ENCODE results near the gene BCO1.

DNA sequence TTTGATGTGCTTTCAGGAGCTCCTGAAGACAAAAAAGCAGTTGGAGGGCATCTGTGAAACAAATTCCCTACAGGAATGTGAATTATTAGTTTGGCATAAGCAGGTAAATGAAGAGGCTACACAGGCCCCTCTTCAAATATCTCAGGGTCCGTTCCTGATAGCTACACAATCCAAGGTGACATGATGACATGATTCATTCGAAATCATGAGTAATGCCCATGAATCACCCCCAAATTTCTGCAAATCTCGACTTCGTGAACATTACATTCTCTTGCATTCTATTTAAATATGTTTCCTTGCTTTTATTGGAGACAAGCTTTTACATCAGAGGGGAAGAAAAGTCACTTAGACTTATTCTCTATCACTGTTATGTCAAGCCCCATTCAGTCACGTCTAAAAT, 98.6 kb downstream of the BCO1 start:
- TF ChIP-seq, protein P1, sequence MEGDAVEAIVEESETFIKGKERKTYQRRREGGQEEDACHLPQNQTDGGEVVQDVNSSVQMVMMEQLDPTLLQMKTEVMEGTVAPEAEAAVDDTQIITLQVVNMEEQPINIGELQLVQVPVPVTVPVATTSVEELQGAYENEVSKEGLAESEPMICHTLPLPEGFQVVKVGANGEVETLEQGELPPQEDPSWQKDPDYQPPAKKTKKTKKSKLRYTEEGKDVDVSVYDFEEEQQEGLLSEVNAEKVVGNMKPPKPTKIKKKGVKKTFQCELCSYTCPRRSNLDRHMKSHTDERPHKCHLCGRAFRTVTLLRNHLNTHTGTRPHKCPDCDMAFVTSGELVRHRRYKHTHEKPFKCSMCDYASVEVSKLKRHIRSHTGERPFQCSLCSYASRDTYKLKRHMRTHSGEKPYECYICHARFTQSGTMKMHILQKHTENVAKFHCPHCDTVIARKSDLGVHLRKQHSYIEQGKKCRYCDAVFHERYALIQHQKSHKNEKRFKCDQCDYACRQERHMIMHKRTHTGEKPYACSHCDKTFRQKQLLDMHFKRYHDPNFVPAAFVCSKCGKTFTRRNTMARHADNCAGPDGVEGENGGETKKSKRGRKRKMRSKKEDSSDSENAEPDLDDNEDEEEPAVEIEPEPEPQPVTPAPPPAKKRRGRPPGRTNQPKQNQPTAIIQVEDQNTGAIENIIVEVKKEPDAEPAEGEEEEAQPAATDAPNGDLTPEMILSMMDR (IDR thresholded peaks at IDR 0.05) = no peak
- no peak for TF ChIP-seq POLR2A (IDR thresholded peaks at IDR 0.05)

All from heart left ventricle (tissue), 13 donors.